K562 (cell line): ENCODE results near the gene CA6.

ENCODE experiments used
- CEBPB ChIP-seq: fragments of 450-650 bp; IDR thresholded peaks from 2 replicates; pipeline ENCODE4 v1.6.1; 2016; ENCODE audit warnings: missing genetic modification characterization, missing compliant biosample characterization
- CTCF ChIP-seq, 3 experiments: IDR thresholded peaks in 2 of 3; conservative IDR thresholded peaks in 1 of 3; 2 replicates each; pipeline ENCODE4 v1.5.1; 2011 to 2012; ENCODE audit warnings: low read length in 3 of 3, mild to moderate bottlenecking in 3 of 3, control low read depth in 2 of 3, improper control_type of control experiment in 1 of 3, inconsistent platforms in 1 of 3, low read depth in 1 of 3, mixed read lengths in 1 of 3, moderate library complexity in 1 of 3; ENCODE audit not compliant: insufficient read depth in 2 of 3
- DPF2 ChIP-seq: fragments of 450-650 bp; IDR thresholded peaks from 2 replicates; pipeline ENCODE4 v1.6.1; 2016
- FOSL1 ChIP-seq: fragments of 200-800 bp; sonication (Bioruptor generic); conservative IDR thresholded peaks from 2 replicates; pipeline ENCODE4 v1.6.1; 2016; ENCODE audit warnings: missing genetic modification characterization, missing compliant biosample characterization
- JUND ChIP-seq, 2 experiments: IDR thresholded peaks; 2 replicates in 1 of 2; 3 replicates in 1 of 2; pipeline ENCODE4 v1.6.1; 2011; ENCODE audit warnings: borderline replicate concordance in 2 of 2, low read depth in 2 of 2, low read length in 2 of 2, improper control_type of control experiment in 1 of 2, missing biosample characterization in 1 of 2, missing genetic modification characterization in 1 of 2, missing genetic modification reagents in 1 of 2
- NFE2L1 ChIP-seq: fragments of 450-650 bp; IDR thresholded peaks from 2 replicates; pipeline ENCODE4 v1.6.1; 2016; ENCODE audit warnings: missing genetic modification characterization, low read depth, mild to moderate bottlenecking, missing compliant biosample characterization, moderate library complexity, borderline replicate concordance
- POLR2A ChIP-seq: fragments of 450-650 bp; conservative IDR thresholded peaks from 2 replicates; pipeline ENCODE4 v1.6.1; 2016
- USF2 ChIP-seq: sonication (generic); formaldehyde crosslinking; IDR thresholded peaks from 2 replicates; pipeline ENCODE4 v1.5.0; 2020; ENCODE audit warnings: missing genetic modification reagents

DNA sequence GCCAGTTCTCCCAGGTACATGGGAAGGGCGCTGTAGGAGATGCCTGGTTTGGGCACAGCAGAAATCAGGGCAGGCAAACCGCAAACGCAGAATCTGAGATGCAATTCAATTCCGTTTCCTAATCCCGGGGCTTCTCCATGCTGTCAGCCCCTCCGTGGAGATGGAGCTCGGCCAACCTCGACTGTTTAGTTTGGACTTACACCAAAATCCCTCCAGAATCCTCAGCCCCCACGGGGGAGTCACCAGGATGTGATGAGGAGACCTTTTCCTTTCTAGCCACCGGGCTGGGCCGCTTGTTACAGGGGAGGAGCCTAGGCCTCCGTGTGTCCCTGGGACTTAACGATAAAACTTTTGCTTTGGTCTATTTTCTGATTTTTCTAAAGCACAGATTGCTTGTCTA lies 72.7 kb downstream of the CA6 start:
- TF ChIP-seq USF2 (CRISPR knock-in tag) (no peak), CEBPB (tag) (no peak), FOSL1 (no peak), NFE2L1 (tag) (no peak), JUND (IDR thresholded peaks at IDR 0.05; ENCODE audit: borderline replicate concordance, low read depth, low read length) (no peak), JUND (tag; IDR thresholded peaks at IDR 0.05; ENCODE audit: borderline replicate concordance, low read depth, low read length) (no peak), DPF2 (no peak), POLR2A (no peak), CTCF (IDR thresholded peaks at IDR 0.05 in 2 of 3, conservative IDR thresholded peaks at IDR 0.05 in 1 of 3; ENCODE audit: insufficient read depth in 2 of 3, low read depth in 1 of 3, low read length in 3 of 3) (no peak)
